NCI-H2196 treated with DMSO at 0.1 percent for 48 hours (cell line): Measurements from ENCODE around the gene CD48.
A peak's percentile ranks its signal among the peaks of the same experiment; 100 is the strongest.

Source experiments
- DNase-seq: peaks from one replicate; lab custom pipeline; 2025; ENCODE audit not compliant: unreplicated experiment; lab: John Stamatoyannopoulos, UW

The CD48 gene

GRCh38 chr1:160680399-160680798 lies 31.2 kb downstream of the CD48 start:
- no peak for DNase-seq

GRCh38 chr1:160679893-160680292 lies 31.7 kb downstream of the CD48 start:
- no peak for DNase-seq

DNA sequence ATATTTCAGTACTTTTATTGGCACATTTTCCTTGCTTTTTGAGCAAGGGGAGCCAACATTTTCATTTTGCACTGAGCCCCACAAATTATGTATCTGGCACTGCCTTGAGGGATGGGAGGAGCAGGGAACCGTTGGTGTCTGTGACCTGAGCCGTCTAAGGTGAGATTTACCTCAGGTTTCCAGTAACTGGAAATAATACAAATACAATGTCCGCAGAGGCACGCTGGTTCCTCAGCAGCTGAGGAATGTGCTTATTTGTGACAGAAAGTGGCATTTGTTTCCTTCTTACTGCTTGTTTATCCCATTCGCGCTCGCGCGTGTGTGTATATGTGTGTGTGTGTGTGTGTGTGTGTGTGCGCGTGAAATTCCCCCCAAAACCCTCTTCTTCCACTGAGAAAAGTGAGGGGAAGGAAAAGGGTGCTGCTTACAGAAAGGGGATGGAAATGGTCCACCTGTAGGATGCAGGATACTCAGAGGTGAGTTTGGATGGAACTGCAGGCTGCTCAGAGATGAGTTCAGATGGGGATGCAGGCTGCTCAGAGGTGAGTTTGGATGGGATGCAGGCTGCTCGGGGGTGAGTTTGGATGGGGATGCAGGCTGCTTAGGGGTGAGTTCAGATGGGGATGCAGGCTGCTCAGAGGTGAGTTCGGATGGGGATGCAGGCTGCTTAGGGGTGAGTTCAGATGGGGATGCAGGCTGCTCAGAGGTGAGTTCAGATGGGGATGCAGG lies 34.6 kb downstream of the CD48 start:
- no peak for DNase-seq

- peak; percentile 25 for DNase-seq
These were observed 35.8 kb downstream of the CD48 start for GRCh38 chr1:160675641-160676410.

DNA sequence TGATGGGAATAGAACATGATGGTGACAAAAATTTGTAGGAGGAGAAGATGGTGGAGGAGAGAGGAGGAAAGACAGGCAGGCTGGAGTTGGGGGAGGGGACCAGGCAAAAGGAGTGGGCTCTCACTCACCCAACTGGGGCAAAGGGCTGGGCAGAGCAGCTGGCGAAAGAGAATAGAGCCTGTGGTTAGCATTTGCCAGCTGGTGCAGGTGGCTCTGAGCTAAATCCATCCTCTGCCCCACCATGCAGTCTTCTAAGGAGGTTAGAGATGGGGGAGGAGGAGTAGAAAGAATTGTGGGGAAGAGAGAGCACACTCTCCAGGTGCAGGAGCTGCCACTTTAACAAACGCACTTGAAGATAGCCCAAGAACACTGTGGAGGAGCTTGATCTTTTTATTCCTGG lies 37.2 kb downstream of the CD48 start:
- DNase-seq, result no peak

- DNase-seq, result no peak
These were observed 38.6 kb downstream of the CD48 start for GRCh38 chr1:160672789-160673695.

DNA sequence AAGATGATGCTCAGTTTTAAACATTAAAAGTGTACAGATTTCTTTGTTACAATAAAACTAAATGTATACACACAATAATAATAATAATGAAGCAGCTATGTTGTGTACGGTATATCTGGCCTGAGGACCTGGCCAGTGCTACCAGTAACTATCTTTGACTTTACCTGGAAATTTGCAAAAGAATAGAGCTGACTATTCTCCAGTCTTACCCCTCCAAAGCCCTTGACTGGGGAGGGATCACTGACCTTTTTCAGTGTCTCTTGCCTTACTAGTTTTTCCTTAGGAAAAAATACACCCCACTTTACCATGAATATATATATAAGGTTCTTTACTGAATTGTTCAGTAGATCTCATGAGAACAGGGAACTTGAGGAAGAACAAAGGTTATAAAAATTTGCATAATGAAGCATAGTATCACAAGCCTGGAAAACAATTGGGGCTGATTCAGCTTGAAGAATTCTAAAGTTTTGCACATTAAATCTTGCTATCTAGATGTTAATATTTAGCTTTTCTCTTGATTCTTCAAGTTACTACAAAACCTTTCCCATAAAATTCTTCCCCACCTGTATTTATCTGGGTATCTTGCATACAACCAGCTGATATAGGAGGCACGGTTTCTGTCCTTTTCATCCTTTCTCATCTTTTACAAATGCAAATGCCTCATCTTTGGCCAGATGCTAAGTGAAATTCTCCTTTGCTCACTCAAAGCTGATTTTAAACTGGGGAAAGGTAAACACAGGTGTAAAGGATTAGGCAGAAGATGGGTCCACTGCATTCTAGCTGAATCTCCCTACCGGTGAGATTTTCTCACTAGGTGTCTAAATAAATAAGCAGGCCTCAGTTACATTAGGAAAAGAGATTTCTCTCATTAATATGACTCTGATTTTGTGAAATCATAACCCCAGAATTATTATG lies 39.8 kb downstream of the CD48 start:
- no peak for DNase-seq

- DNase-seq, result no peak
These were observed 40.9 kb downstream of the CD48 start for GRCh38 chr1:160670701-160671100.

DNA sequence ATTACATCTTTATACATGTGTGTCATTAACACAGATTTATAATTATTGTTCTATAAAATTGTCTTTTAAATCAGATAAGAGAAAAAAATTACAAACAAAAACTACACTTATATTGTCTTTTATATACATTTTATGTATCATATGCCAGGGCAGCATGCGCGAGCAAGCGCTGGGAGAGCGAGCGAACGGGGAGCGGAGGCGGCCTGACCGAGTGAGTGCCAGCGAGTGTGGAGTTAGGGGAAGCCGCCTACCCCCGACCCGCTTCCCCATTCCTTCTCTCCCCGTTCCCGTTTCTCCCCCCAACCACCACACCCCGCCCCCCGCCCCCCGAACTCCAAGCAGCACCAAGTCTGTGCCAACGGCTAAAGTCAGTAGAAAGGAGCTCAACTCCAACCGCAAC lies 41.8 kb downstream of the CD48 start:
- DNase-seq, result no peak

DNA sequence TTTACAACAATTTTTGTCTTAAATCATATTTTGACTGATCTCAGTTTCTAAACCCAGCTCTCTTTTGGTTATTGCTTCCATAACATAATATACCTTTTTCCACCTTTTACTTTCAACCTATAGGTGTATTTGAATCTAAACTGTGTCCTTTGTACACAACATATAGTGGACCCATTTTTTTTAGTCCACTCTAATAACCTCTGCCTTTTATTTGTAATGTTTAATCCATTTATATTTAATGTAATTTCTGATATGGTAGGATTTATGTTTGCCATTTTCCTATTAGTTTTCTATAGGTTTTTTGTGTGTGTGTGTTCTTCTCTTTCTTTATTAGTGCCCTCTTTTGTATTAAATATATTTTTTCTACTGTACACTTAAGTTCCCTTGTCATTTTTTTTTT lies 42.3 kb downstream of the CD48 start:
- DNase-seq, result no peak

DNA sequence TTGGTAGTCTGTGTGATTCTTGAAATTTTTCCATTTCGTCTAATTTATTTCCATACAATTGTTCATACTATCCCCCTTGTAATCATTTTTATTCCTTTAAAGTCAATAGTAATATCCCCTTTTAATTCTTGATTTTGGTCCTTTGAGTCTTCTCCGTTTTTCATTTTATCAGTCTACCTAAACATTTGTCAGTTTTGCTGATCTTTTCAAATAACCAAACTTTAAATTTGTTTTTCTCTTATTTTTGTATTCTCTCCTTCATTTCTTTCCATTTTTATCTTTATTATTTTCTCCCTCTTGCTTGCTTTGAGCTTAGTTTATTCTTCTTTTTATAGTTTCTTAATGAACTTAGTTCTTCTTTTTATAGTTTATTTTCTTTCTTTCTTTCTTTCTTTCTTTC lies 43.7 kb downstream of the CD48 start:
- no peak for DNase-seq

- no peak for DNase-seq
These were observed 45.6 kb downstream of the CD48 start for GRCh38 chr1:160666079-160666442.

DNA sequence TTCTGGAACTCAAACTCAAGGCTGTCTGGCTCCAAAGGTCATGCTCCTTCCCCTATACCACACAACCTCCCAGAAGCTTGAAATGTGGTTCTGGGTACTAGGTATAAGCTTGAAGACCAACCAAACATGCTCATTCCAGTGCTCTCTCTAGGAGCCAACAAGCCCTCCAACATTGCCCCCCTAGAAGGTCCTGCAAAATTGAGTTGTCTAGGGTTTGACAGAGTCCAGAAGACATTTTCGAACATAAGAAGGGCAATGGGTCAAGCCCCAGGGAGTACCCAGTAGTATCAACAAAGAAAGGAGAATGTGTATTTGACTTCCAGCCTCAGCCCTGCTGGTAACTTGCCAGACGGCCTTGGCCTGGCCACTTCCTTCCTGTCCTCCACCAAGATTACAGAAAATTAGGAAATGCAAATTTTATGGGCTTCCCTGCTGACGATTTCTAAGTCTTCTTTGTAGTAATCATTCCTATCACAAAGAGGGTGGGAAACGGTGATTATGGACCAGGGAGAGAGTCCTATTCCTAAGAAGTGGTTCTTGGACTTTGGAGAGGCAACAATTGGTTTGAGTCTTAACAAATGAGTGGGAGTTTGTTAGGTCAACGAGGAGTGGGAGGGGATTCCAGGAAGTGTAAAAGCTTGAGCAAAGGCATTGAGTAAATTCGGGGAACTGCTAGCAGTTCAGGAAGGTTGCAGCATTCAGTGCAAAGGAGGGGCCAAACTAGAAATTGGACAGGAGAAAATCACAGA lies 46.1 kb downstream of the CD48 start:
- DNase-seq, result no peak

- no peak for DNase-seq
These were observed 47.0 kb downstream of the CD48 start for GRCh38 chr1:160664573-160665051.

- no peak for DNase-seq
These were observed 48.7 kb downstream of the CD48 start for GRCh38 chr1:160662910-160663309.

GRCh38 chr1:160659566-160659965 lies 52.1 kb downstream of the CD48 start:
- DNase-seq, result no peak

- DNase-seq, result no peak
These were observed 52.8 kb downstream of the CD48 start for GRCh38 chr1:160658814-160659193.

- no peak for DNase-seq
These were observed 53.3 kb downstream of the CD48 start for GRCh38 chr1:160658162-160658813.

GRCh38 chr1:160657250-160657781 lies 54.3 kb downstream of the CD48 start:
- no peak for DNase-seq
